ENCODE results near the gene GPR21. TPM values are rescaled to one million over a fixed set of nuclear protein-coding genes. Genes with fewer than 3 reads are reported as not detected.

Gene GPR21
- total and polyA plus RNA-seq, 2 donors (not counting 3 experiments of a cell fraction or from before 2014, with no cell fraction given): 0.36 to 2.7 TPM

DNA sequence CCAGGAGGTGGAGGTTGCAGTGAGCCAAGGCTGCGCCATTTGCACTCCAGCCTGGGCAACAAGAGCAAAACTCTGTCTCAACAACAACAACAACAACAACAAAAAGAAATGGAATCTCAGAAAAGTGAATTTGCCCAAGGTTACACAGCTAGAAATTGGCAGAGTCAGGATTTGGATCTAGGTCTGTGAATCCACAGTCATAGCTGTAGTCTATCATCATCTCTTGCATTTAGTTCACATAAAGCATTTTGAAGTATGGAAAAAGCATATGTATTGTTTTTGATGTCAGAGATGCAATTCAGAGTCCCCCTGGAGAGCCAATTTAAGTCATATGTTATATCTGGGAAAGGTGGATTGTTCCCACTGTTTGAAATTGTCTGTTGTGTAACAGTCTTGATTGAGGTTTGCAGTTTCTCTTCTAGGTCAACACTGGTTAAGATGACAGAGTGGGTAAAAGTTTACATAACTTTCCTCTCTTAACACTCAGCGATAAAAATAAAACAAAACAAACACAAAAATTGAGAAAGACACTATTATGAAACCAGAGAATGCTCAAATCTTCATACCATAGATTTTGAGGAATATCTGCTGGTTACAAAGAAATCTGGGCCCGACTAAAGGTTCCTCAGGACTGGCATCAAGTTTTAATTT, 21.5 kb upstream of the GPR21 start:
- H3K4me2 ChIP-seq (ENCODE audit: insufficient read depth, low read length): no peak overlapping the region
- H3K9me1 ChIP-seq (replicated peaks; ENCODE audit: control insufficient read depth, extremely low read depth, insufficient read depth, low read length): no peaks in the 10 kb centered on the region
- no peak overlapping the region for H2AFZ ChIP-seq (ENCODE audit: low read depth, low read length)
- peaks cover 3 to 9% of the 10 kb centered on the region in 2 experiments for H3K36me3 ChIP-seq (ENCODE audit: control insufficient read depth in 2 of 2, extremely low read depth in 1 of 2, insufficient read depth in 2 of 2, low read length in 2 of 2)
- H3K9me3 ChIP-seq (replicated peaks; ENCODE audit: control insufficient read depth, insufficient read depth, low read length): no peaks in the 10 kb centered on the region
- ChIA-PET POLR2A (no interaction called here), CTCF (interaction anchor here (1.6 kb wide), 1 partner anchor 11 kb away, joined by 3 read pairs; no protein-coding TSS in a partner anchor)
- no peaks in the 10 kb centered on the region for H3K79me2 ChIP-seq (ENCODE audit: control insufficient read depth, insufficient read depth, low read length)
- H3K27ac ChIP-seq (ENCODE audit: insufficient read depth, low read depth, low read length): no peak overlapping the region
- no peaks in the 10 kb centered on the region for H4K20me1 ChIP-seq (replicated peaks; ENCODE audit: control insufficient read depth, extremely low read depth, insufficient read depth, low read length)
- TF ChIP-seq JUN (IDR thresholded peaks at IDR 0.05; ENCODE audit: borderline replicate concordance, insufficient read depth, insufficient read length, low read depth): no peak
- TF ChIP-seq, protein P1, sequence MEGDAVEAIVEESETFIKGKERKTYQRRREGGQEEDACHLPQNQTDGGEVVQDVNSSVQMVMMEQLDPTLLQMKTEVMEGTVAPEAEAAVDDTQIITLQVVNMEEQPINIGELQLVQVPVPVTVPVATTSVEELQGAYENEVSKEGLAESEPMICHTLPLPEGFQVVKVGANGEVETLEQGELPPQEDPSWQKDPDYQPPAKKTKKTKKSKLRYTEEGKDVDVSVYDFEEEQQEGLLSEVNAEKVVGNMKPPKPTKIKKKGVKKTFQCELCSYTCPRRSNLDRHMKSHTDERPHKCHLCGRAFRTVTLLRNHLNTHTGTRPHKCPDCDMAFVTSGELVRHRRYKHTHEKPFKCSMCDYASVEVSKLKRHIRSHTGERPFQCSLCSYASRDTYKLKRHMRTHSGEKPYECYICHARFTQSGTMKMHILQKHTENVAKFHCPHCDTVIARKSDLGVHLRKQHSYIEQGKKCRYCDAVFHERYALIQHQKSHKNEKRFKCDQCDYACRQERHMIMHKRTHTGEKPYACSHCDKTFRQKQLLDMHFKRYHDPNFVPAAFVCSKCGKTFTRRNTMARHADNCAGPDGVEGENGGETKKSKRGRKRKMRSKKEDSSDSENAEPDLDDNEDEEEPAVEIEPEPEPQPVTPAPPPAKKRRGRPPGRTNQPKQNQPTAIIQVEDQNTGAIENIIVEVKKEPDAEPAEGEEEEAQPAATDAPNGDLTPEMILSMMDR (IDR thresholded peaks at IDR 0.05; ENCODE audit: extremely low read depth in 1 of 2, insufficient read depth in 1 of 2, low read depth in 1 of 2, low read length in 2 of 2): no peak
- no peaks in the 10 kb centered on the region for H3K27me3 ChIP-seq (ENCODE audit: control insufficient read depth in 2 of 2, insufficient read depth in 2 of 2, low read length in 2 of 2)
- no peaks in the 10 kb centered on the region for H3K4me1 ChIP-seq (ENCODE audit: control insufficient read depth, extremely low read depth, insufficient read depth, low read length)
- no peak overlapping the region for H3K4me3 ChIP-seq (replicated peaks in 1 of 3; ENCODE audit: insufficient read depth in 1 of 3, low read depth in 1 of 3, low read length in 3 of 3)
- dilution Hi-C loops (cut with MboI; ENCODE audit: extremely low pct_ligation_motif_present, low sequenced_read_pairs) (no loop called here), intact Hi-C loops (cut with micrococcal nuclease) (no loop called here)
- FAIRE-seq: no peak
- BruUV-seq (replicated peaks): no TSS peak
- no peak for DNase-seq (ENCODE audit: low read depth, low spot score)
- no peak overlapping the region for H3K9ac ChIP-seq (replicated peaks; ENCODE audit: extremely low read depth, insufficient read depth, low read length)

GRCh38 chr9:123016631-123017030, 16.8 kb upstream of the GPR21 start:
- ChIA-PET CTCF (interaction anchor here (0.8 to 1.6 kb wide), 2 partner anchors 10 to 33 kb away, joined by 3 to 5 read pairs; no protein-coding TSS in a partner anchor), POLR2A (no interaction called here)
- H3K9ac ChIP-seq (replicated peaks; ENCODE audit: extremely low read depth, insufficient read depth, low read length): no peak overlapping the region
- no peak overlapping the region for H3K4me3 ChIP-seq (replicated peaks in 1 of 3; ENCODE audit: insufficient read depth in 1 of 3, low read depth in 1 of 3, low read length in 3 of 3)
- H3K9me3 ChIP-seq (replicated peaks; ENCODE audit: control insufficient read depth, insufficient read depth, low read length): no peaks in the 10 kb centered on the region
- H4K20me1 ChIP-seq (replicated peaks; ENCODE audit: control insufficient read depth, extremely low read depth, insufficient read depth, low read length): no peaks in the 10 kb centered on the region
- TF ChIP-seq, protein P1 (IDR thresholded peaks at IDR 0.05; ENCODE audit: extremely low read depth in 1 of 2, insufficient read depth in 1 of 2, low read depth in 1 of 2, low read length in 2 of 2): no peak
- TF ChIP-seq EZH2 (IDR thresholded peaks at IDR 0.05; ENCODE audit: borderline replicate concordance, low read depth, low read length, severe bottlenecking) (no peak), JUN (IDR thresholded peaks at IDR 0.05; ENCODE audit: borderline replicate concordance, insufficient read depth, insufficient read length, low read depth) (no peak), POLR2A (IDR thresholded peaks at IDR 0.05; ENCODE audit: low read depth, low read length) (no peak), FOS (IDR thresholded peaks at IDR 0.05; ENCODE audit: borderline replicate concordance, insufficient read depth, low read length) (no peak), POLR2AphosphoS5 (IDR thresholded peaks at IDR 0.05; ENCODE audit: insufficient read depth, low read depth, low read length) (no peak), GATA2 (IDR thresholded peaks at IDR 0.05; ENCODE audit: insufficient read depth, insufficient read length, low read depth, low read length) (no peak), MYC (IDR thresholded peaks at IDR 0.05; ENCODE audit: low read depth, low read length) (no peak)
- TF ChIP-seq, protein P2, sequence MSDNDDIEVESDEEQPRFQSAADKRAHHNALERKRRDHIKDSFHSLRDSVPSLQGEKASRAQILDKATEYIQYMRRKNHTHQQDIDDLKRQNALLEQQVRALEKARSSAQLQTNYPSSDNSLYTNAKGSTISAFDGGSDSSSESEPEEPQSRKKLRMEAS (IDR thresholded peaks at IDR 0.05; ENCODE audit: insufficient read depth, insufficient read length): no peak
- H3K27me3 ChIP-seq (ENCODE audit: control insufficient read depth in 2 of 2, insufficient read depth in 2 of 2, low read length in 2 of 2): no peaks in the 10 kb centered on the region
- dilution Hi-C loops (cut with MboI; ENCODE audit: extremely low pct_ligation_motif_present, low sequenced_read_pairs): no loop called here
- no peaks in the 10 kb centered on the region for H3K9me1 ChIP-seq (replicated peaks; ENCODE audit: control insufficient read depth, extremely low read depth, insufficient read depth, low read length)
- no peak overlapping the region for H3K4me2 ChIP-seq (ENCODE audit: insufficient read depth, low read length)
- H2AFZ ChIP-seq (ENCODE audit: low read depth, low read length): no peak overlapping the region
- intact Hi-C loops (cut with micrococcal nuclease): no loop called here
- DNase-seq (ENCODE audit: low read depth, low spot score): no peak
- no peak overlapping the region for H3K27ac ChIP-seq (ENCODE audit: insufficient read depth, low read depth, low read length)
- H3K4me1 ChIP-seq (ENCODE audit: control insufficient read depth, extremely low read depth, insufficient read depth, low read length): no peaks in the 10 kb centered on the region
- BruUV-seq (replicated peaks): no TSS peak
- no peak for FAIRE-seq
- H3K36me3 ChIP-seq (ENCODE audit: control insufficient read depth in 2 of 2, extremely low read depth in 1 of 2, insufficient read depth in 2 of 2, low read length in 2 of 2): peaks cover 3 to 6% of the 10 kb centered on the region in 2 experiments
- H3K79me2 ChIP-seq (ENCODE audit: control insufficient read depth, insufficient read depth, low read length): no peaks in the 10 kb centered on the region

Measured in endothelial cell of umbilical vein (primary cell).